Airway epithelial cell (primary cell): ENCODE measurements around the gene ZNF211. TPM values are rescaled to one million over a fixed set of nuclear protein-coding genes. Genes with fewer than 3 reads are reported as not detected.

ENCODE experiments used
- total RNA-seq: library from RNA; depleted of rRNA; stranded (reverse); fragments of >200 nt; gene quantifications from 2 replicates; pipeline ENCODE4 v1.2.3, GENCODE V29; 2015

Gene ZNF211
- 8.5 and 9.7 TPM in 2 replicates for total RNA-seq

DNA sequence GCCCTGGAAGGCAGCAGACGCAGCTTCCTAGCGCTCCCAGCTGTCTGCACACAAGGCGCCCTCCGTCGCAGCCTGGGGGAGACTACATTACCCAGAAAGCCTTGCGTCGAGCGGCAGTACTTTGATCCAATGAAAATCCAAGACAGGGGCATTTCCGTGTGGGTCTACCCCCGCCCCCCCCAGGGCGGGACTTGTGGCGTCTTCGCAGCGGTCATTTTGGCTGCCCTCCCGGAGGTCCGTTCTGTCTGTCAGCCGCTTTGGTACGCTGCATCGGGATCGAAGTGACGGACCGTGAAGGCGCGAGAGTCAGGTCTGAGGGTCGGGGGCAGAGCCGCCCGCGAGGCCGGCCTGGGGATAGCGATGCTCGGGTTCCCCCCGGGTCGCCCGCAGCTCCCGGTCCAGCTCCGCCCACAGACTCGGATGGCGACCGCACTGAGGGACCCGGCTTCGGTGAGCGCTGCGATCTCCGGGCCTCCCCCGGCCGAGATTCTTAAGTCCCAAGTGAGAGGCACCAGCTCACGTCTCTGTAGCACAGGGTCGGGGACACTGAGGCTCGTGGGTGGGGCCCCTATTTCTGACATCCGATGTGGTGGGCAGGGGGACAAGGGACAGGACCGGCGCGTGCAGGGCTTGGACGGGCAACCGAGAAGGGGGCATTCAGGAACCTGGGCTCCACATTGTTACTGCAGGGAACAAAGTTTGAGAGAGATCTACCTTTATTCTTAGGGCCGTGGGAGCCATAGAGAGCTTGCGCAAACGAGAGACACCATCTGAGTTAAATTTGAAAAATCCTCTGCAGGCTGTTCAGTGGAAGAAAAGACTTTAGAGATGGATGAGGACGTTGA, at the start of gene ZNF211:
Gene ZNF211 (plus strand): TSS at position 182 of the 845 bp plus-strand sequence. CDS start 179 bp downstream, at position 361.

DNA sequence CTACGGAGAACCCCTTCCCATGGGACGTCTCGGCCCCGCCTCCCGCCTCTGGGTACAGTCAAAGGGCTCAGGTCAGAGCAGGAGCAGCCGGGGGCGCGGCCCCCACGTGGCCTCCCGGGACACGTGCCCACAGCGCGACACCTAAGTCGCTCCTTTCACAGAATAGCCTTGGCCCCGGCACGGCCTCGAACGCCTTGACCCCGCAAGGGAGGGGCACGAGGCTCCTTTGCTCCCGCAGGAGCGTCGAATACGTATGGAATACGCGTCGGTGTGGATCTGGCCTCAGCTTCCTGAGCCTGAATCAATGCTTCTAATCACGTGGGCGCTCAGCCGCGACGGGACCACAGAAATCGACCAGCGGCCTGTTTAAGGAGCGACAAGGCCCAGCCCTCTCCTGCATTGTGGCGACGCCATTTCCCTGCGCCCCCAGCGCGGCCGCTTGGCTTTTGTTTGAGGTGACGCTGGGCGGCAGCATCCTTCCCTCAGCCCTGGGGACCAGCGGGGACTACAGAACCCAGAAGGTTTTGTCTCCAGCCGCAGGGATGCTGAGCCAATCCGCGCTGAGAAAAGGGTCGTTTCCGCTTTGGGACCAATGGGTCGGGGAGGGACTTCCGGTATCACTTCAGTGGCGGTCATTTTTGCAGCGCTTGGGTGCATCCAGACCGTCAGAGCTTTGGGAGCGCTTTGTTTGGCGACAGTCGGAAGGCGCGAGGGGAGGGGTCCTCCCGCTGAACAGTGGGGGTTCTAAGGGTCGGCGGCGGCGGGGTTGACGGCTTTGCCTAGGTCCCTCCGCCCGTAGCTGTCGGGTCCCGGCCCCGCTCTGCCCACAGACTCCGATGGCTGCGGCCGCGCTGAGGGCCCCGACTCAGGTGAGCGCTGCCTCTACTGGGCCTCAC, 49.2 kb upstream of the ZNF211 start, which contains the start of gene ZIK1:
Gene ZIK1 (plus strand): TSS at position 625 of the 896 bp plus-strand sequence. CDS start 212 bp downstream, at position 837.

DNA sequence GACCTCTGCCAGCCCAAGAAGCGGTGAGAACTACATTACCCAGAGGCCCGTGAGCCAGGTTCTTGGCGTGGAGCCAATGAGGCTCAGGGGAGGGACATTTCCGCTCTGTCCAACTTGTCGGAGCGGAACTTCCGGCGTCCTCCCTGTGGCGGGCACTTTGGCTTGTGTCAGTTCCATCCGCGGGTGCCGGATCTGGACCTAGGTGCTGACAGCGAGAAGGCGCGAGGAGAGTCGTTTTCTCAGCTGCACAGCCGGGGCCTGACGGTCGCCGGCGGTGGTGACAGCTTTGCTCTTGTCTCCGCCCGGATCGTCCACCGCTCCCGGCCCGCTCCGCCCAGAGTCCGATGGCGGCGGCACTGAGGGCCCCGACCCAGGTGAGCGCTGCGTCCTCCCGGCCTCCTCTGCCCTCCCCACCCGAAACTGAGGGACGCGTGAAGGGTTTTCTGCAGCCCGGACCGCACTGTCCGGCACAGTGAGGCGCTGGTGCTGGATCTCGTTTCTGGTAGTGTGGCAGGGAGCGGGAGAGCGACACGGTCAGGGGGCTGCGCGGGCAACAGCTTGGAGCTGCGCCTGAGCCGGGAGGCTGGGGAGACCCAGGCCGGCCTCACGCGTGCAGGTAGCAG, 33.1 kb upstream of the ZNF211 start, which contains the start of gene ZNF530:
Gene ZNF530 (plus strand): TSS at position 125 of the 623 bp plus-strand sequence. CDS start 4,461 bp downstream, outside the sequence.

DNA sequence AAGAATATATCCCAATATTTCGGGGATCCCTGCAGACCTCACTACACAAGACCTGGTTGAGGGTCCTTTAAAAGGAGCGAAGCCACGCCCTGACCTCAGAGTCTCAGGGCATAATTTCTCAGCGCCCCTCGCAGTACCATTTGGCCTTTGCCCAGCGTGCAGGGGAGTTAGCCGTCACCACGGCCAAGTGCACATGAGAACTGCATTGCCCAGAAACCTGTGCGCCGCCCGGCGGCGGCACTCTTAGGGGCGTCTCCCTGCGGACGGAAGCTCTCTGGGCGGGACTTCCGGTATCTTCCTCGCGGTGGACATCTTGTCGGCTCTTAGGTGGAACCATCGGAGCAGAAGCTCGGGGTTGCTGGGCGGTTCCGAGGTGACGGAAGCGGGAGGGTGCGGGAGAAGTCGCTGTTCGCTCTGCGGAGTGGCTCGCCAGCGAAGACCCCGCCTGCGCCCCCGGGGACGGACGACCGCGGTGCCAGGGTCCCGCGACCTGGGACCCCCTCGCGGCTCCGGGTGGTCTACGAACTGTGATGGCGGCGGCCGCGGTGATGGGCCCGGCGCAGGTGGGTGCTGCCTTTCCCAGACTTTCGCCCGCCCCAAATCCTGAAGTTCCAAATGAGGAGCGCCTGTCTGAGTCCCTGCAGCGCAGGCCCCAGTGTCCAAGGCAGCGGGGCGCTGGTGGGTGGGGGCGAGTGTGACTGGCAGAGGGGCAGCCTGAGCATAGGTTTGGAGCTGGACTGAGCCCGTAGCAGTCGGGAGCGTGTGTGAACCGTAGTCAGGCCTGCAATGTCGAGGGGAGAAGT, 18.8 kb upstream of the ZNF211 start, which contains the start of gene ZNF134:
Gene ZNF134 (plus strand): TSS at position 302 of the 803 bp plus-strand sequence. CDS start 5,227 bp downstream, outside the sequence.

DNA sequence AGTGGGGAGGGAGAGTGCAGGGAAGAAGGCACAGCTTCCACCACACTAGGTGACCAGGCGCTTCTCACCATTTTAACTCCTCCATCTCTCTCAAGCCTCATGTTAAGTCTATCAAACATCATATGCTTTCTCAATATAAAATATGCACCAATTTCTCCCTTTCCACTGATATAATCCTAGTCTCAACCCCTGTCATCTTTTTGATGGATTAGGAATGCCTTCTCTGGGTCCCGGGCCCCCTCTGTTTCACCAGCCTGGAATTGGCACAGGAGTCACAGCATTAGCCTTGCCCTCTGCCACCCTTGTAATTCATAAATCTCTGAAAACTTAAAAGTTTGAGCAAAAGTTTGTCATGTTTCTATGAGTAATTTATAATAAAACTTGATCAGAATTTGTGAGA, 35.7 kb downstream of the ZNF211 start, which contains the start of gene ZSCAN4:
Gene ZSCAN4 (plus strand): TSS at position 301 of the 400 bp plus-strand sequence. CDS start 7,211 bp downstream, outside the sequence.

Other genes starting within 250 kb of the ZNF211 start
- 7.9 and 12.2 TPM in 2 replicates for gene ZNF548, start 243.3 kb upstream of the ZNF211 start, total RNA-seq
- gene ZNF17, start 222.0 kb upstream of the ZNF211 start, total RNA-seq = 2.6 and 2.8 TPM in 2 replicates
- 10.6 and 17.5 TPM in 2 replicates for gene ZNF749, start 197.8 kb upstream of the ZNF211 start, total RNA-seq
- gene VN1R1, start 176.0 kb upstream of the ZNF211 start, total RNA-seq = 0.28 and 0.33 TPM in 2 replicates
- 6.4 and 11.4 TPM in 2 replicates for gene ZNF772, start 155.6 kb upstream of the ZNF211 start, total RNA-seq
- 5.9 and 7.2 TPM in 2 replicates for gene ZNF419, start 145.4 kb upstream of the ZNF211 start, total RNA-seq
- 6.2 and 6.9 TPM in 2 replicates for gene ZNF773, start 133.2 kb upstream of the ZNF211 start, total RNA-seq
- 2.9 and 3.9 TPM in 2 replicates for gene ZNF549, start 105.8 kb upstream of the ZNF211 start, total RNA-seq
- gene ZNF550, start 73.3 kb upstream of the ZNF211 start, total RNA-seq = 4.7 TPM in 2 replicates
- gene ZNF416, start 54.3 kb upstream of the ZNF211 start, total RNA-seq = 4.8 and 5.1 TPM in 2 replicates
- gene ZIK1, start 49.0 kb upstream of the ZNF211 start, total RNA-seq = 3.3 and 3.9 TPM in 2 replicates
- gene ZNF530, start 33.3 kb upstream of the ZNF211 start, total RNA-seq = 3.9 and 4.8 TPM in 2 replicates
- gene ZNF134, start 18.9 kb upstream of the ZNF211 start, total RNA-seq = 14.6 and 32.0 TPM in 2 replicates
- gene ZSCAN4, start 35.8 kb downstream of the ZNF211 start, total RNA-seq = not detected in 2 replicates
- gene ZNF551, start 48.8 kb downstream of the ZNF211 start, total RNA-seq = 3.3 and 7.1 TPM in 2 replicates
- 0.28 and 0.85 TPM in 2 replicates for gene ZNF154, start 76.0 kb downstream of the ZNF211 start, total RNA-seq
- gene ZNF671, start 94.5 kb downstream of the ZNF211 start, total RNA-seq = 1.8 and 2.8 TPM in 2 replicates
- gene ZNF776, start 113.6 kb downstream of the ZNF211 start, total RNA-seq = 3.1 and 5.6 TPM in 2 replicates
- gene ZNF586, start 136.5 kb downstream of the ZNF211 start, total RNA-seq = 9.7 and 17.6 TPM in 2 replicates
- gene ZNF552, start 181.7 kb downstream of the ZNF211 start, total RNA-seq = 5.3 and 8.7 TPM in 2 replicates
- gene ZNF587B, start 197.1 kb downstream of the ZNF211 start, total RNA-seq = 11.4 and 12.8 TPM in 2 replicates
- gene ZNF587, start 216.7 kb downstream of the ZNF211 start, total RNA-seq = 9.0 and 9.9 TPM in 2 replicates